Measurements from ENCODE around the gene COL5A1. TPM values are rescaled to one million over a fixed set of nuclear protein-coding genes. Genes with fewer than 3 reads are reported as not detected.

The COL5A1 gene
- total RNA-seq, 2 experiments from 2014 or later = 0.12 to 0.19 TPM

GRCh38 chr9:134631881-134632280, 9.7 kb upstream of the COL5A1 start:
- ChIA-PET POLR2A (no interaction called here), CTCF (no interaction called here)
- intact Hi-C loops (cut with micrococcal nuclease) = no loop called here
- H3K36me3 Mint-ChIP-seq = no peaks in the 10 kb centered on the region
- no peaks in the 10 kb centered on the region for H3K9me3 Mint-ChIP-seq
- H3K4me1 Mint-ChIP-seq (ENCODE audit: low read depth) = no peaks in the 10 kb centered on the region
- H3K27ac Mint-ChIP-seq = no peak overlapping the region
- no peak overlapping the region for H3K4me3 Mint-ChIP-seq
- DNase-seq = no peak
- H3K27me3 Mint-ChIP-seq = no peaks in the 10 kb centered on the region

- Mint-ChIP-seq H3K4me3 (no peak overlapping the region), H3K27me3 (no peaks in the 10 kb centered on the region), H3K9me3 (no peaks in the 10 kb centered on the region), H3K4me1 (ENCODE audit: low read depth) (no peaks in the 10 kb centered on the region), H3K36me3 (no peaks in the 10 kb centered on the region), H3K27ac (no peak overlapping the region)
- ChIA-PET CTCF (no interaction called here), POLR2A (no interaction called here)
- intact Hi-C loops (cut with micrococcal nuclease) = no loop called here
- DNase-seq = no peak
Observed at GRCh38 chr9:134632329-134632728, 9.3 kb upstream of the COL5A1 start.

- H3K9me3 Mint-ChIP-seq = no peaks in the 10 kb centered on the region
- no peaks in the 10 kb centered on the region for H3K27me3 Mint-ChIP-seq
- ChIA-PET POLR2A (no interaction called here), CTCF (no interaction called here)
- H3K36me3 Mint-ChIP-seq = no peaks in the 10 kb centered on the region
- H3K4me3 Mint-ChIP-seq = no peak overlapping the region
- H3K4me1 Mint-ChIP-seq (ENCODE audit: low read depth) = no peaks in the 10 kb centered on the region
- intact Hi-C loops (cut with micrococcal nuclease) = no loop called here
- H3K27ac Mint-ChIP-seq = no peak overlapping the region
- DNase-seq = no peak
Observed at GRCh38 chr9:134633362-134634142, 8.1 kb upstream of the COL5A1 start.

GRCh38 chr9:134634176-134634575, 7.4 kb upstream of the COL5A1 start:
- ChIA-PET POLR2A (no interaction called here), CTCF (no interaction called here)
- Mint-ChIP-seq H3K27me3 (peaks cover 2% of the 10 kb centered on the region), H3K4me3 (no peak overlapping the region), H3K36me3 (no peaks in the 10 kb centered on the region), H3K9me3 (no peaks in the 10 kb centered on the region), H3K27ac (no peak overlapping the region), H3K4me1 (ENCODE audit: low read depth) (no peaks in the 10 kb centered on the region)
- no peak for DNase-seq
- intact Hi-C loops (cut with micrococcal nuclease) = no loop called here

GRCh38 chr9:134634667-134635230, 6.9 kb upstream of the COL5A1 start:
- ChIA-PET POLR2A (no interaction called here), CTCF (no interaction called here)
- no peak overlapping the region for H3K4me3 Mint-ChIP-seq
- H3K27ac Mint-ChIP-seq = no peak overlapping the region
- no peak for DNase-seq
- no peaks in the 10 kb centered on the region for H3K36me3 Mint-ChIP-seq
- intact Hi-C loops (cut with micrococcal nuclease) = no loop called here
- H3K9me3 Mint-ChIP-seq = no peaks in the 10 kb centered on the region
- peaks cover 2% of the 10 kb centered on the region for H3K27me3 Mint-ChIP-seq
- H3K4me1 Mint-ChIP-seq (ENCODE audit: low read depth) = no peaks in the 10 kb centered on the region

- Mint-ChIP-seq H3K4me1 (ENCODE audit: low read depth) (no peaks in the 10 kb centered on the region), H3K27ac (no peak overlapping the region), H3K4me3 (no peak overlapping the region), H3K9me3 (no peaks in the 10 kb centered on the region), H3K36me3 (no peaks in the 10 kb centered on the region), H3K27me3 (peaks cover 9% of the 10 kb centered on the region)
- intact Hi-C loops (cut with micrococcal nuclease) = no loop called here
- CTCF ChIA-PET = no interaction called here
- no peak for DNase-seq
- POLR2A ChIA-PET = no interaction called here
Observed at GRCh38 chr9:134635351-134636148, 6.1 kb upstream of the COL5A1 start.

- Mint-ChIP-seq H3K27me3 (peaks cover 11% of the 10 kb centered on the region), H3K9me3 (no peaks in the 10 kb centered on the region), H3K4me3 (no peak overlapping the region), H3K4me1 (ENCODE audit: low read depth) (peaks cover 1% of the 10 kb centered on the region), H3K36me3 (no peaks in the 10 kb centered on the region), H3K27ac (no peak overlapping the region)
- ChIA-PET CTCF (no interaction called here), POLR2A (no interaction called here)
- no peak for DNase-seq
- intact Hi-C loops (cut with micrococcal nuclease) = no loop called here
Observed at GRCh38 chr9:134636149-134636507, 5.5 kb upstream of the COL5A1 start.

GRCh38 chr9:134637241-134637640, 4.4 kb upstream of the COL5A1 start:
- ChIA-PET CTCF (no interaction called here), POLR2A (no interaction called here)
- Mint-ChIP-seq H3K27ac (no peak overlapping the region), H3K9me3 (no peaks in the 10 kb centered on the region), H3K36me3 (no peaks in the 10 kb centered on the region), H3K4me1 (ENCODE audit: low read depth) (peaks cover 2% of the 10 kb centered on the region), H3K27me3 (peaks cover 11% of the 10 kb centered on the region), H3K4me3 (no peak overlapping the region)
- intact Hi-C loops (cut with micrococcal nuclease) = no loop called here
- no peak for DNase-seq

GRCh38 chr9:134637696-134638501, 3.7 kb upstream of the COL5A1 start:
- Mint-ChIP-seq H3K36me3 (no peaks in the 10 kb centered on the region), H3K9me3 (no peaks in the 10 kb centered on the region), H3K4me3 (no peak overlapping the region), H3K27ac (no peak overlapping the region), H3K4me1 (ENCODE audit: low read depth) (peaks cover 2% of the 10 kb centered on the region), H3K27me3 (peaks cover 15% of the 10 kb centered on the region)
- ChIA-PET CTCF (no interaction called here), POLR2A (no interaction called here)
- no peak for DNase-seq
- intact Hi-C loops (cut with micrococcal nuclease) = no loop called here

- H3K27ac Mint-ChIP-seq = no peak overlapping the region
- POLR2A ChIA-PET = no interaction called here
- CTCF ChIA-PET = no interaction called here
- H3K9me3 Mint-ChIP-seq = no peaks in the 10 kb centered on the region
- peaks cover 21% of the 10 kb centered on the region for H3K27me3 Mint-ChIP-seq
- intact Hi-C loops (cut with micrococcal nuclease) = no loop called here
- DNase-seq = no peak
- H3K4me1 Mint-ChIP-seq (ENCODE audit: low read depth) = peaks cover 2% of the 10 kb centered on the region
- no peak overlapping the region for H3K4me3 Mint-ChIP-seq
- H3K36me3 Mint-ChIP-seq = no peaks in the 10 kb centered on the region
Observed at GRCh38 chr9:134638502-134639090, 3.0 kb upstream of the COL5A1 start.

GRCh38 chr9:134639994-134640393, 1.6 kb upstream of the COL5A1 start:
- Mint-ChIP-seq H3K9me3 (no peaks in the 10 kb centered on the region), H3K27me3 (peaks cover 23% of the 10 kb centered on the region), H3K36me3 (no peaks in the 10 kb centered on the region), H3K4me1 (ENCODE audit: low read depth) (peaks cover 2% of the 10 kb centered on the region), H3K27ac (no peak overlapping the region), H3K4me3 (no peak overlapping the region)
- ChIA-PET POLR2A (no interaction called here), CTCF (no interaction called here)
- intact Hi-C loops (cut with micrococcal nuclease) = loop anchor here (10.0 kb wide), 1 partner anchor 195 kb away; no protein-coding TSS in a partner anchor
- DNase-seq = no peak

Measured in activated CD4-positive, alpha-beta memory T cell treated with anti-CD3 and anti-CD28 coated beads for 36 hours (primary cell).